ENCODE data around the gene SULT1A1.
"Not testable (repeated sequence)": the region's sequence is repeated elsewhere in the genome, so short reads cannot be mapped to it uniquely, and the experiment has no call there.

SULT1A1 gene

GRCh38 chr16:28608867-28609596 is 812 bp downstream of the SULT1A1 start:
- DNase-seq (ENCODE audit: low read depth), result not testable (repeated sequence)

DNA sequence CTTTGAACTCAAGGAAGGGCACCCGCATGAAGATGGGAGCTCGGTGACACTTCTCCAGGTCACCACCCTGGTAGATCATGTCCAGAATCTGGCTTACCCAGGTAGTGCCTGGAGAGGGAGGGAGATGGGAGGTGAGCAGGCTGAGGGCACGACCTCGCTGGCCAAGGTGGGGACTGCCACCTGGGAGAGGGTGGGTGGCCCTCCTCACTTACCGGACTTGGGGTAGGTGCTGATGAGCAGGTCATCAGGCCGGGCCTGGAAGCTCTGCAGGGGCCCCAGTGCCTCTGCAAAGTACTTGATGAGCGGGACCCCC is 1.4 kb downstream of the SULT1A1 start:
- not testable (repeated sequence) for DNase-seq (ENCODE audit: low read depth)

DNA sequence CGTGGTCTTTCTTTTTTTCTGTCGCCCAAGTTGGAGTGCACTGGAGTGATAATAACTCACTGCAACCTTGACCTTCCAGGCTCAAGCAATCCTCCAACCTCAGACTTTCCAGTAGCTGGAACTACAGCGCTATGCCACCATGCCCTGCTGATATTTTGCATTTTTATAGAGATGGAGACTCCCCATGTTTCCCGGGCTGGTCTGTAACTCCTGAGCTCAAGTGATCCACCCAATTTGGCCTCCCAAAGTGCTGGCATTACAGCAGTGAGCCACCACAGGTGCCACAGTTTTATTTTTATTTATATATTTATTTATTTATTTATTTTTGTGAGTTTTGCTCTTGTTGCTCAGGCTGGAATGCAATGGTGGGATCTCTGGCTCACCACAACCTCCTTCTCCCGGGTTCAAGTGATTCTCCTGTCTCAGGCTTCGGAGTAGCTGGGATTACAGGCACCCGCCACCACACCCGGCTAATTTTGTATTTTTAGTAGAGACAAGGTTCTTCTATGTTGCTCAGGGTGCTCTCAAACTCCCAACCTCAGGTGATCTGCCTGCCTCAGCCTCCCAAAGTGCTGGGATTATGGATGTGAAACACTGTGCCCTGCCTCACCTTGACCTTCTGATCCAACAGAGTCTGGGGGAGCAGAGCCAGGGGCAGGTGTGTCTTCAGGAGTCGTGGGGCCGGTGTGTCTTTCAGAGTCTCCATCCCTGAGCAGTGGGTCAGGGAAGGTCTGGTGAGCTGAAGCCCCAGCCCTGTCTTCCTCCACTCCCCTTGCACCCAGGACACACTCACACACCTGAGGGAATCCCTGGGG is 2.0 kb downstream of the SULT1A1 start:
- DNase-seq (ENCODE audit: low read depth), result not testable (repeated sequence)

- DNase-seq (ENCODE audit: low read depth), result no peak
These were observed 2.7 kb downstream of the SULT1A1 start for GRCh38 chr16:28607116-28607623.

DNA sequence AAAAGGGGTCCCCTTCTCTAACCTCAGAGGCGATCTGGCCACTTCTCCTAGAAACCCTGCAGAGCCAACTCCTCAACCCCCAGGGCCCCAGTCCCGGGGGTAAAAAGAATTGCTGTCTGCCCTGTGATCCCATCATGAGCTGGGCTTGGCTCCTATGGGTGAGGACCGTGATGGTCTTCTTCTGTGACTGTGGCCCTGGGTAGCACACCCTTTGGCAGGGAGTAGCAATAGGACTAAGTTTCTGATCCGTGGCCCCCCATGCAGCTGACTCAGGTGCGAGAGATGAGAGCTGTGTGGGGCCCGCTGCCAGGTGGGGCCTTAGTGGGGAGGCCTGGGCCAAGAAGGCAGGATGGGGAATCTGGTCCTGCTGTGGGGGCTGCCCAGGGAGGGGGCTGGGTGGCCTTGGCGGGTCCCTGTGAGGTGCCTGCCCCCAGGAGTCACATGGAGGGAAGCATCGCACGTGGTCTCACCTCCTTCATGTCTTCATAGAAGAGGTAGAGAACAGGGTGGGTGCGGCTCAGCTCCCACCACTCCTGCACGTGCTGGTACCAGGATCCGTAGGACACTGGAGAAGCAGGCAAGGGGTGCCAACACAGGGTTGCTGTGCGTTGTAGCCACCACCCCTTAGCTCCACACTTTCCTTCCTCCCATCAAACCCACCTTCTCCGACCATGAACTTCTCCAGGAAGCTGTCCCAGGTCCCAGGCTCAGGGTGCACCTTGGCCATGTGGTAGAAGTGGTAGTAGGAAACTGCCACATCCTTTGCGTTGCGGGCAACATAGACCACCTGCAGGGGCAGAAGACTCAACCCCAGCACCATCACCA is 3.3 kb downstream of the SULT1A1 start:
- no peak for DNase-seq (ENCODE audit: low read depth)

DNA sequence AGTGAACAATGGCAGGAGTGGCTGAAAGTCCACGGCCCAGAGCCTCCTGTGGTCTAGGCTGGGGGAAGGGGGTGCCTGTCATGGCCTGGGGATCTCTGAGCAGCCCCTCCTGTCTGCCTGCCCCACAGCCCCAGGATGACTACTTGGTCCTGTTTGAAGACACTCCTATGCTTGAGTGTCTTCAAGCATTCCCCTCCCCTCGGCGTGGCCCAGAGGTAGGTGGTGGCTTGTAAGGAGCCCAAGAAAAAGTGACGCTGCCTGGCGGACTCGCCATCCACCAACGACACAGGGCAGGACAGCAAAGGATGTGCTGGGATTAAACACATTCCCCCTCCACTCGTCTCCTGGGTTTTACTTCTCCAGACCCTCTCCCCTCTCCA is 5.7 kb downstream of the SULT1A1 start:
- DNase-seq (ENCODE audit: low read depth), result no peak

GRCh38 chr16:28603381-28604185 is 6.3 kb downstream of the SULT1A1 start:
- DNase-seq (ENCODE audit: low read depth), result no peak

- no peak for DNase-seq (ENCODE audit: low read depth)
These were observed 7.3 kb downstream of the SULT1A1 start for GRCh38 chr16:28602529-28602928.

DNA sequence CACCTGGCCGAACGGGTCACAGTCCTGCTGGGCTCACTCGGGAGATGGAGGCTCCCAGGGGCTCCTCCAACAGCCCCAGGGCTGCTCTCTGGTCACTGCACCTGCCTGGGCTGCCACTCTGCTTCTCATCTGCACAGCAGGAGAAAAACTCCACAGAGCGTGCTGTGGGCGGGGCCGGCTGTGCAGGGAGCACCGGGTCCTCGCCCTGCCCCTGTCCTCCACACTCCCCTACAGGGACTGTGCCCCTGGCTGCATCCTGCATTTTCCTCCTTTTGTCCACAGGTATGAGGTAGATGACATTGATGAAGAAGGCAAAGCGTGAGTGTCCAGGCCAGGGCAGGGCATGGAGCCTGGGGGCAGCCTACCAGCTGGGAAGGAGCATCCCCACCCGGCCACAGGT is 7.8 kb downstream of the SULT1A1 start:
- DNase-seq (ENCODE audit: low read depth), result not testable (repeated sequence)

DNA sequence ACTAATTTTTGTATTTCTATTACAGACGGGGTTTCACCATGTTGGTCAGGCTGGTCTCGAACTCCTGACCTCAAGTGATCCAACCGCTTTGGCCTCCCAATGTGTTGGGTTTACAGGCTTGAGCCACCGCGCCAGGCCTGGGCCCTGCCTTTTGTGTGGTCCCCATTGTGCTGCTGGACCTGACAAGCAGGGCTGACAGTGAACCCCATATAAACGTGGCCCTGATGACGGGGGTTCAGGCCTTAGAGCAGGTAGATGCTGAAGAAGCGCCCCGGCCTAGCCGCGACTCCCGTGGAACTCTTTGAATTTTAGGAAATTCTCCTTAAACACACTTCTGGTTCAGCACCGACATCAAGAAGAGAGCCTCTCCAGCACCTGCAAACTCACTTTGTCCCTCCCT is 8.3 kb downstream of the SULT1A1 start:
- not testable (repeated sequence) for DNase-seq (ENCODE audit: low read depth)

DNA sequence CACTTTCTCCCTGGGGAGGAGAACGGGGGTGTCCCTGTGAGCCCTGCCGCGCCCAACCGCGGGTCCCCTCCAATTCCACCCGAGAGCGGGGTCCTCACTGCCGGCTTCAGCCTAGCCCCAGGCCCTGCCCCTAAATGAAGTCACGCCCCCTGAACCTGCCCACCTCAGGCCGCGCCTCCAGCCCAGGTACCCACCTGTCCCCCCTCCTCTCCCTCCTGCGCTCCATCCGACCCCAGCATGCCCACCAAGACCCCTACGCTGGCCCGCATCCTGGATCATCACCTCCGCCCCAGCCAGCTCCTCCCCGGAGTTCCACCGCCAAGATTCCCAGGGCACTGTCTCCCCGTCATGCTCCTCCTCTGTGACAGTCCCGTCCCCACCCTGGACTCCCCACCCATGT is 8.9 kb downstream of the SULT1A1 start:
- not testable (repeated sequence) for DNase-seq (ENCODE audit: low read depth)

DNA sequence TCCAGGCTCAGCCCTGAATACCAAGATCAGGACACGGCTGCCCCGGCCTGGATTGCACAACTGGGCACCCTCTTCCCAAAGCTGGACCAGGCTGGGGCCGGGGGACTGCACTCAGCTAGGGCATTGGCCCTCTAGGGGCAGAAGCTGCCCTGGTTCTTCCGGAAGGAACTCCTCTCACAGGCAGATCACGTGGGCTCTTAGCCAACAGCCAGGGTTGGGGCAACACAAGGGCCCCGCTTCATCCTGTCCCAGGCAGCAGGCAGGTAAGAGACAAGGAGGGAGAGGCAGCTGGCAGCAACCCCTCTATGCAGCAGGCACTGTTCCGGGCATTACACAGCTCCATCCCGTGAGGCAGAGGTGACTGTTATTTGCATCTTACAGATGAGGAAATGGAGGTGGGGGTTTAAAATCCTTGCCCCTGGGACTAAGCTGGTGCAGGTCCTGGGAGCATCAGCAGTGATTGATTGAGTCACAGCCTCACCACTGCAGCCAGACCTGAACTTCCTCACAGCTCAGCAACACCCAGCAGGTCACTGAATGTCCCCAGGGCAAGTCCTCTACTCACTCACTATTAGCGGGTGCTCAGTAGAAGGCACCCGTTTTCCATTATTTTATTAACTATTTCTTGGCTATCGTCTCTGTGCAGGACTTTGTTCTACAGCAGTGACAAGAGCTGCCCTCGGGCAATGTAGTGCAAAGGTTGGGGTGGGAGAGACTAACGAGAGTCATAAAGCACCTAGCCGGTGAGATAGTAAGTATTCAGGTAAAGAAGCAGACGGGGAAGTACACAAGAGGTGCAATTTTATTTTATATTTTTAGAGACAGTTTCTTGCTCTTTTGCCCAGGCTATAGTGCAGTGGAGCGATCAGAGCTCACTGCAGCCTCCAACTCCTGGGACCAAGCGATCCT is 10.2 kb downstream of the SULT1A1 start:
- DNase-seq (ENCODE audit: low read depth), result not testable (repeated sequence)

DNA sequence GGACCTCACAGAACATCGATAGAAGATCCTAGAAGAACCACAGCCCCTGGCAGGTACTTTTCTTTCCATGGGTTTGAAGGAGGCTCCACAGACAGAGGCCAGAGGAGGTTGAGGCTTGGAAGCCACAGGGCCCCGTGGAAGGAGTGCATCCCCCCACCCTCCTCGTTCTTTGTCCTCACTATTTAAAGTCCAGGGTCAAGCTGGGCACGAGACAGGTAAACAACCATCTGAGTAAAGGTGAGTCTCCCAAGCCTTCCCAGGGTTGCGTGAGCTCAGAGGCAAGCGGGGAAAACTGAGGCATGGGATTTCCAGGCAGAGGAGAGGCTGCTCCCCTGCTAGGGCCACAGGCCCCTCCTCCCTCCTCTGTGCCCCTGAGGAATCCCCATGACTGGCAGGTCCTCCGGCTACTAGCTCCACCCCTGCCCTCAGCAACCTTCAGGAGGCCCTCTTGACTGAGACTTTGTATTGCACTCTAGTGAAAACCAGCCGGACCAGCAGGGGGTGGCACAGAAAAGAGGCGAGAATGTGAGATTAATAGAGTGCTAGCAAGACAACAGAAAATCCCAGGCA is 12.1 kb downstream of the SULT1A1 start:
- no peak for DNase-seq (ENCODE audit: low read depth)

- DNase-seq (ENCODE audit: low read depth), result no peak
These were observed 12.8 kb downstream of the SULT1A1 start, which contains the start of gene SULT1A2 for GRCh38 chr16:28596840-28597691. Gene SULT1A2 (minus strand): TSS chr16:28597050. CDS start chr16:28595930, 1,120 bp downstream.

GRCh38 chr16:28596115-28596630 is 13.7 kb downstream of the SULT1A1 start:
- no peak for DNase-seq (ENCODE audit: low read depth)

DNA sequence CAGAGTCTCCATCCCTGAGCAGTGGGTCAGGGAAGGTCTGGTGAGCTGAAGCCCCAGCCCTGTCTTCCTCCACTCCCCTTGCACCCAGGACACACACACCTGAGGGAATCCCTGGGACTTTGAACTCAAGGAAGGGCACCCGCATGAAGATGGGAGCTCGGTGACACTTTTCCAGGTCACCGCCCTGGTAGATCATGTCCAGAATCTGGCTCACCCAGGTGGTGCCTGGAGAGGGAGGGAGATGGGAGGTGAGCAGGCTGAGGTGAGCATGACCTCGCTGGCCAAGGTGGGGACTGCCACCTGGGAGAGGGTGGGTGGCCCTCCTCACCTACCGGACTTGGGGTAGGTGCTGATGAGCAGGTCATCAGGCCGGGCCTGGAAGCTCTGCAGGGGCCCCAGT is 14.4 kb downstream of the SULT1A1 start:
- DNase-seq (ENCODE audit: low read depth), result not testable (repeated sequence)

GRCh38 chr16:28592979-28593553 is 16.8 kb downstream of the SULT1A1 start:
- no peak for DNase-seq (ENCODE audit: low read depth)

DNA sequence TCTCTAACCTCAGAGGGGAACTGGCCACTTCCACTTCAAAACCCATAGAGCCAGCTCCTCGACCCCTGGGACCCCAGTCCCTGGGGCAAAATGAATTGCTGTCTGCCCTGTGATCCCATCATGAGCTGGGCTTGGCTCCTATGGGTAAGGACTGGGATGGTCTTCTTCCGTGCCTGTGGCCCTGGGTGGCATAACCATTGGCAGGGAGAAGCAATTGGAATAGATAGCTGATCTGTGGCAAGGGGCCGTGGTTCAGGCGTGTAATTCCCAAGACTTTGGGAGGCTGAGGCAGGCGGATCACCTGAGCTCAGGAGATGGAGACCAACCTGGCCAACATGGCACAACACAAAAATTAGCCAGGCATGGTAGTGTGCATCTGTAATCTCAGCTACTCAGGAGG is 17.3 kb downstream of the SULT1A1 start:
- DNase-seq (ENCODE audit: low read depth), result no peak
